GM12891 (cell line): ENCODE measurements around the gene COIL.

Source experiments
- POLR2A ChIP-seq: IDR thresholded peaks from 2 replicates; pipeline ENCODE4 v1.6.1; 2011; ENCODE audit warnings: low read depth, low read length, control low read depth
- POLR2AphosphoS5 ChIP-seq: IDR thresholded peaks from 2 replicates; pipeline ENCODE4 v1.6.1; 2011; ENCODE audit warnings: low read depth, low read length, control low read depth
- POU2F2 ChIP-seq: IDR thresholded peaks from 2 replicates; pipeline ENCODE4 v1.6.1; 2011; ENCODE audit warnings: low read depth, mild to moderate bottlenecking, control low read depth, low read length, moderate library complexity
- TAF1 ChIP-seq: IDR thresholded peaks from 2 replicates; pipeline ENCODE4 v1.6.1; 2011; ENCODE audit warnings: low read depth, low read length, control low read depth

GRCh38 chr17:56893503-56893902, 67.3 kb downstream of the COIL start:
- no peak for TF ChIP-seq POLR2A
- no peak for TF ChIP-seq POLR2AphosphoS5
- TF ChIP-seq TAF1 = no peak
- no peak for TF ChIP-seq POU2F2
